Fibroblast of mammary gland (primary cell): ENCODE results near the gene SYNDIG1.

Experiments
- DNase-seq: peaks from one replicate; pipeline ENCODE4 v3.0.0-alpha.2; 2010; ENCODE audit warnings: low read depth
- H3K4me3 ChIP-seq: 2 replicates; pipeline ENCODE4 v1.5.1; 2011; ENCODE audit warnings: low read depth, mild to moderate bottlenecking, low read length, moderate library complexity; ENCODE audit not compliant: control insufficient read depth
- CTCF ChIP-seq: conservative IDR thresholded peaks from 2 replicates; pipeline ENCODE4 v1.5.1; 2011; ENCODE audit warnings: low read depth, low read length, inconsistent platforms; ENCODE audit not compliant: control insufficient read depth, insufficient read depth

Gene SYNDIG1

GRCh38 chr20:24634855-24635254 lies 165.4 kb downstream of the SYNDIG1 start:
- H3K4me3 ChIP-seq, result no peak overlapping the region
- TF ChIP-seq CTCF, result no peak
- peak; percentile 90 for DNase-seq

- TF ChIP-seq CTCF, result no peak
- no peak for DNase-seq
- H3K4me3 ChIP-seq, result no peak overlapping the region
Measured at GRCh38 chr20:24636626-24637025, 167.2 kb downstream of the SYNDIG1 start.

GRCh38 chr20:24637087-24637486 lies 167.7 kb downstream of the SYNDIG1 start:
- no peak overlapping the region for H3K4me3 ChIP-seq
- TF ChIP-seq CTCF, result no peak

GRCh38 chr20:24637941-24638340 lies 168.5 kb downstream of the SYNDIG1 start:
- TF ChIP-seq CTCF, result no peak
- no peak overlapping the region for H3K4me3 ChIP-seq
- DNase-seq, result no peak

More at GRCh38 chr20:24637087-24637486, 167.7 kb downstream of the SYNDIG1 start:
- no peak for DNase-seq

GRCh38 chr20:24638591-24639548 lies 169.4 kb downstream of the SYNDIG1 start:
- H3K4me3 ChIP-seq, result no peak overlapping the region
- TF ChIP-seq CTCF, result no peak
- DNase-seq, result no peak

- no peak overlapping the region for H3K4me3 ChIP-seq
- DNase-seq, result no peak
- TF ChIP-seq CTCF, result no peak
Measured at GRCh38 chr20:24640276-24640675, 170.8 kb downstream of the SYNDIG1 start.
